ENCODE results near the gene BCR. TPM values are rescaled to one million over a fixed set of nuclear protein-coding genes. Genes with fewer than 3 reads are reported as not detected.

Gene BCR
- total and polyA plus RNA-seq, 12 donors, result 18.7 to 64.3 (median 42.4) TPM

GRCh38 chr22:23229646-23230045 is 49.3 kb downstream of the BCR start:
- WGBS, 4 donors, result 91 to 95% (median 94%) methylated on average over 4 of the region's 4 CpGs
- Histone ChIP-seq H3K4me1 (replicated peaks in 1 of 2) (peaks cover 0 to 34% of the 10 kb centered on the region in 2 donors), H3K36me3 (replicated peaks in 1 of 2) (no peaks in the 10 kb centered on the region), H3K4me3 (no peak overlapping the region), H3K9me3 (replicated peaks in 1 of 3) (peaks cover 0 to 22% (median 10%) of the 10 kb centered on the region in 3 donors), H3K27me3 (no peaks in the 10 kb centered on the region), H3K27ac (no peak overlapping the region)
- no peak for TF ChIP-seq POLR2A (IDR thresholded peaks at IDR 0.05)
- no peak for DNase-seq
- intact Hi-C loops (cut with DNase I), result no loop called here

DNA sequence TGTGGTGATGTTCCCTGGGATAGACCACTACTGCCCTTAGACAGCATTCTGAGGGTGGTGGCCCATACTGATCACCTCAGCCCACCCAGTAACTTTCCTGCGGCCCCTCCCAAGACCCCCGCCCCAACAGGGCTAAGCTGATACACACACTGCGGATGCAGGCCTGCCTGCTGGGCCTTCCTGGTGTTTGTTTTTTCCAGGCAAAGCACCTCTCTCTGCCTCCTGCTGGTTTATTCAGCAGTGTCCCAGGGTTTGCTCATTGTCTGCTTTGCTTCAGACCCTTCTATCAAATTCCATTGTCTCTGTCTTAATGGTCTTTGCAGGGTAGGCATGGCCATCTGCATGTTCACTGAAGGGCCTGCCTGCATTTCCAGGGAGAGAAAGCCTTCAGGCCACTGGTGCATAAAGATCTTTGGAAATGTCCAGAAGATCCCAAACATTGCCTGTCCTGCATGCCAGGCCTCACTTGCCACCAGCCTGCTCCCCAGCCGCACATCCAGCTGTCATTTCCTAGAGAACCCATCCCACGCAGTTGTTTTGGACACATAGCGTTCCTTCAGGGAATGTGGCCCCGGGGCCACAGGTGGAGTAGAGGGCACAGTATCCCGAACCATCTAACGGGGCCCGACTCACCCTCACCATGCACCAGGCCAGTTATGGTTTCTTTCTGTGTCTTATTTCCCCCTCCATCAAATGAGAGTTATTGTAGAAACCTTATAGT is 50.2 kb downstream of the BCR start:
- TF ChIP-seq POLR2A (IDR thresholded peaks at IDR 0.05), result no peak
- TF ChIP-seq, protein P1, sequence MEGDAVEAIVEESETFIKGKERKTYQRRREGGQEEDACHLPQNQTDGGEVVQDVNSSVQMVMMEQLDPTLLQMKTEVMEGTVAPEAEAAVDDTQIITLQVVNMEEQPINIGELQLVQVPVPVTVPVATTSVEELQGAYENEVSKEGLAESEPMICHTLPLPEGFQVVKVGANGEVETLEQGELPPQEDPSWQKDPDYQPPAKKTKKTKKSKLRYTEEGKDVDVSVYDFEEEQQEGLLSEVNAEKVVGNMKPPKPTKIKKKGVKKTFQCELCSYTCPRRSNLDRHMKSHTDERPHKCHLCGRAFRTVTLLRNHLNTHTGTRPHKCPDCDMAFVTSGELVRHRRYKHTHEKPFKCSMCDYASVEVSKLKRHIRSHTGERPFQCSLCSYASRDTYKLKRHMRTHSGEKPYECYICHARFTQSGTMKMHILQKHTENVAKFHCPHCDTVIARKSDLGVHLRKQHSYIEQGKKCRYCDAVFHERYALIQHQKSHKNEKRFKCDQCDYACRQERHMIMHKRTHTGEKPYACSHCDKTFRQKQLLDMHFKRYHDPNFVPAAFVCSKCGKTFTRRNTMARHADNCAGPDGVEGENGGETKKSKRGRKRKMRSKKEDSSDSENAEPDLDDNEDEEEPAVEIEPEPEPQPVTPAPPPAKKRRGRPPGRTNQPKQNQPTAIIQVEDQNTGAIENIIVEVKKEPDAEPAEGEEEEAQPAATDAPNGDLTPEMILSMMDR (IDR thresholded peaks at IDR 0.05), result no peak
- peaks cover 0 to 22% (median 10%) of the 10 kb centered on the region in 3 donors for H3K9me3 ChIP-seq (replicated peaks in 1 of 3)
- 93 to 98% (median 97%) methylated on average over 10 of the region's 10 CpGs for WGBS, 4 donors
- no peak overlapping the region for H3K4me3 ChIP-seq
- H3K27me3 ChIP-seq, result no peaks in the 10 kb centered on the region
- H3K36me3 ChIP-seq (replicated peaks in 1 of 2), result no peaks in the 10 kb centered on the region
- intact Hi-C loops (cut with DNase I), result no loop called here
- DNase-seq, result no peak
- no peak overlapping the region for H3K27ac ChIP-seq
- peaks cover 0 to 29% of the 10 kb centered on the region in 2 donors for H3K4me1 ChIP-seq (replicated peaks in 1 of 2)

DNA sequence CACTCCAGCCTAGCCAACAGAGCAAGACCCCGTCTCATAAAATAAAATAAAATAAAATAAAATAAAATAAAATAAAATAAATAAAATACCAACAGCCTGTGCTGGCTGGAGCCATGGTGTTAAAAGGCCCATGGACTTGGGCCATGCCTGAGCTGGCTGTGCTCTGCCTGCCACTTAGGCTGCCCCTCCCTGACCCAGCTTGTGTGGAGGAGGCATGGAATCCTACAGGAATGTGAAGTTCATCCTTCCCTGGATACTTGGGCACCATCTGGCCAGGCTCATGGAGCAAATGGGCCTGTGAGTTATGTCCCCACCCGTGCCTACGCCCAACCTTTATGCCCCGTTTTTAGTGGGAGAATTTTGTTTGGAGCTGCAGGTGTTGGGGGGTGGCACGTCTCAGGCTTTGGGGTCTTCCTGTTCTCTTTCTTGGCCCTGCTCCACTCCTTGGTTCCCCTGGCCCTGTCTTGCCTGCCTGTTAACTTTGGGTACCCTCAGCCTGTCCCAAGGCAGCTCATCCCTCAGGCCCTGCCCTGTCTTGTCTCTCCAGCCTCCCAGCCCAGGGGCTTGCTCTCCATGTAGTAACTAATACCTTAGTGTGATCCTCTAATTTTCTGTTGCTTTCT is 51.3 kb downstream of the BCR start:
- no peak for DNase-seq
- no peak overlapping the region for H3K4me3 ChIP-seq
- no peak for TF ChIP-seq POLR2A (IDR thresholded peaks at IDR 0.05)
- TF ChIP-seq, protein P1 (IDR thresholded peaks at IDR 0.05), result no peak
- no peak overlapping the region for H3K27ac ChIP-seq
- peaks cover 0 to 21% of the 10 kb centered on the region in 2 donors for H3K4me1 ChIP-seq (replicated peaks in 1 of 2)
- H3K27me3 ChIP-seq, result no peaks in the 10 kb centered on the region
- peaks cover 0 to 22% (median 10%) of the 10 kb centered on the region in 3 donors for H3K9me3 ChIP-seq (replicated peaks in 1 of 3)
- H3K36me3 ChIP-seq (replicated peaks in 1 of 2), result no peaks in the 10 kb centered on the region
- WGBS, 4 donors, result 95 to 100% (median 97%) methylated on average over 5 of the region's 5 CpGs
- intact Hi-C loops (cut with DNase I), result no loop called here

DNA sequence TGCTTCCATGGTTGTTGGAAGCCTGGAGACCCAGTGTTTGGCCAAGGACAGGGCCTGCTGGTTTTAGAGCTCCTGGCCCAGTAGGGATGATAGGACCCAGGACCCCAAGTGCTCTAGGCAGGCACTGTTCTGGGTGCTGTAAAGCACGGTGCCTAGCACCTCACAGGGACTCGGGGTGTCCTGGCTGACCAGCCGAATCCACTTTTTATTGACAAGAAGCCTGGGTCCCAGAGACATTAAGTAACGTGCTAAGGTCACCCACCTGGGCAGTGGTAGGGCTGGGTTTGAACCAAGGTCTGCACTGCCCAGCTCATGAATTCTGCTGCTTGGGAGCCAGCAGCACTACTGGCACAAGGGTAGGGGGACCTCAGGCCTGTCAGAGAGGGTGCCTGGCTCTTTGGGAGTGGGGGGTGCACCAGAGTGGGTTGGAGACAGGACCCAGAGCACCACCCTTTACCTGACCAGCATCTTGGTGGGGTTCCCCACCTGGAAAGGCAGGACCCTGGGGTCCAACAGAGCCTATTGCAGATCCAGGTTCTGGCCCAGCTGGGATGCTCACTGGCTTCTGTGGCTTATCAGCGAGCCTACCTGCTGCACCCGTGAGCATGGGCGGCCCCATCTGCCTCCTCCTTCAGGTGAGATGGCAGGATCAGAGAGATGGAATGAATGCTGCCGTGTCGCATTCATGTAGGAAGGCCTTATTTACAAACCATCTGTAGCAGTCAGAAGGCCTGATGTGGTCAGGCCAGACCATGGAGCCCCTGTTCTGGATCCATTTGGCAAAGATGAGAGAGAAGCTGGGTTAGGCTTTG is 52.0 kb downstream of the BCR start:
- no peak for DNase-seq
- TF ChIP-seq POLR2A (IDR thresholded peaks at IDR 0.05), result no peak
- TF ChIP-seq, protein P1 (IDR thresholded peaks at IDR 0.05), result no peak
- intact Hi-C loops (cut with DNase I), result no loop called here
- H3K4me1 ChIP-seq (replicated peaks in 1 of 2), result peaks cover 0 to 20% of the 10 kb centered on the region in 2 donors
- H3K27ac ChIP-seq, result no peak overlapping the region
- H3K9me3 ChIP-seq (replicated peaks in 1 of 3), result peaks cover 0 to 22% (median 10%) of the 10 kb centered on the region in 3 donors
- no peak overlapping the region for H3K4me3 ChIP-seq
- WGBS, 4 donors, result 95 to 98% (median 96%) methylated on average over 3 to 9 of the region's 9 CpGs
- H3K27me3 ChIP-seq, result no peaks in the 10 kb centered on the region
- H3K36me3 ChIP-seq (replicated peaks in 1 of 2), result no peaks in the 10 kb centered on the region
